ENCODE data around the gene CYTL1.
A peak's percentile ranks its signal among the peaks of the same experiment; 100 is the strongest.

Gene CYTL1

DNA sequence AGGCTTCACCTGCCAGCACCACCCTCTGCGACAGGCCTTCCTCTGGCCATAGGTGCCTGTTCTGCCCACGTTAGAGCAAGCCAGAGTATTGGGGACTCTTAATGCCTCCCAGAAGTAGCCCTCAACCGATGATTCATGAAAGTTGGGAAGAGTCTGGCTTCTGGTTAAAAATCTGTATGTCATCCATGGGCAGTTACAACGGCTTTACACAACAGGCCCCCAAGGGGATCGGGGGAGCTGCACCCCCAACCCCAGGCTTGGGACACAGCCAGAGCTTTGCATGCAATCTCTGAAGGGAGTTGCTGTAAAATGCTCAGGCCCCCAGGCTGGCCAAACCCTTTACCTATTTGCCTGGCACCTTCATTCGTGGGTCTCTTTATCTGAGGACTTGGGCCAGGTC is 5.4 kb upstream of the CYTL1 start:
- no peak overlapping the region for H2BK15ac ChIP-seq (replicated peaks; ENCODE audit: low read depth)
- H2AK5ac ChIP-seq (ENCODE audit: low read length): no peak overlapping the region
- H2BK5ac ChIP-seq (ENCODE audit: low read length): no peak overlapping the region
- H3K79me1 ChIP-seq (ENCODE audit: low read length): no peaks in the 10 kb centered on the region
- H3K27me3 ChIP-seq (ENCODE audit: insufficient read depth, low read length, poor library complexity): no peaks in the 10 kb centered on the region
- H3K4me1 ChIP-seq (ENCODE audit: control insufficient read depth, low read depth, low read length): peaks cover under 1% of the 10 kb centered on the region
- H3K4me2 ChIP-seq (ENCODE audit: low read length): no peak overlapping the region
- no peak overlapping the region for H3K27ac ChIP-seq (ENCODE audit: low read depth, low read length)
- H2BK120ac ChIP-seq (ENCODE audit: low read depth, low read length): no peak overlapping the region
- no peak overlapping the region for H4K8ac ChIP-seq (ENCODE audit: low read depth, low read length)
- no peaks in the 10 kb centered on the region for H3K79me2 ChIP-seq (ENCODE audit: control insufficient read depth, insufficient read depth, low read length)
- no peak overlapping the region for H3K18ac ChIP-seq (ENCODE audit: low read length)
- DNase-seq: no peak
- no peak overlapping the region for H3K9ac ChIP-seq (ENCODE audit: low read length)
- no peak overlapping the region for H3K23ac ChIP-seq (ENCODE audit: low read length)
- WGBS (ENCODE audit: extremely low coverage, insufficient coverage, low lambda C conversion rate): no CpG with 5 or more reads among the region's 6 CpGs
- H4K5ac ChIP-seq (ENCODE audit: low read length): no peak overlapping the region
- no peaks in the 10 kb centered on the region for H3K36me3 ChIP-seq (ENCODE audit: control insufficient read depth, insufficient read depth, low read length)
- no peak overlapping the region for H3K56ac ChIP-seq (ENCODE audit: low read length)
- no peak overlapping the region for H3K4me3 ChIP-seq (ENCODE audit: low read length)
- no peak overlapping the region for H3K4ac ChIP-seq (ENCODE audit: low read depth, low read length)

- Histone ChIP-seq H4K5ac (ENCODE audit: low read length) (no peak overlapping the region), H3K79me2 (ENCODE audit: control insufficient read depth, insufficient read depth, low read length) (no peaks in the 10 kb centered on the region), H4K8ac (ENCODE audit: low read depth, low read length) (no peak overlapping the region), H3K4me1 (ENCODE audit: control insufficient read depth, low read depth, low read length) (peaks cover 2% of the 10 kb centered on the region), H3K9ac (ENCODE audit: low read length) (no peak overlapping the region), H3K4me3 (ENCODE audit: low read length) (no peak overlapping the region), H2BK120ac (ENCODE audit: low read depth, low read length) (no peak overlapping the region), H2BK15ac (replicated peaks; ENCODE audit: low read depth) (no peak overlapping the region), H2BK5ac (ENCODE audit: low read length) (no peak overlapping the region), H3K27ac (ENCODE audit: low read depth, low read length) (no peak overlapping the region), H3K56ac (ENCODE audit: low read length) (no peak overlapping the region), H3K4me2 (ENCODE audit: low read length) (no peak overlapping the region), H3K36me3 (ENCODE audit: control insufficient read depth, insufficient read depth, low read length) (no peaks in the 10 kb centered on the region), H3K4ac (ENCODE audit: low read depth, low read length) (no peak overlapping the region), H3K23ac (ENCODE audit: low read length) (no peak overlapping the region), H2AK5ac (ENCODE audit: low read length) (no peak overlapping the region), H3K79me1 (ENCODE audit: low read length) (no peaks in the 10 kb centered on the region), H3K18ac (ENCODE audit: low read length) (no peak overlapping the region), H3K27me3 (ENCODE audit: insufficient read depth, low read length, poor library complexity) (no peaks in the 10 kb centered on the region)
- WGBS (ENCODE audit: extremely low coverage, insufficient coverage, low lambda C conversion rate): no CpG with 5 or more reads among the region's 3 CpGs
- no peak for DNase-seq
Observed at GRCh38 chr4:5021546-5021945, 2.3 kb upstream of the CYTL1 start.

- no peaks in the 10 kb centered on the region for H3K79me2 ChIP-seq (ENCODE audit: control insufficient read depth, insufficient read depth, low read length)
- H3K23ac ChIP-seq (ENCODE audit: low read length): no peak overlapping the region
- H2AK5ac ChIP-seq (ENCODE audit: low read length): no peak overlapping the region
- no peak overlapping the region for H4K5ac ChIP-seq (ENCODE audit: low read length)
- H3K4me2 ChIP-seq (ENCODE audit: low read length): no peak overlapping the region
- H2BK15ac ChIP-seq (replicated peaks; ENCODE audit: low read depth): no peak overlapping the region
- H3K18ac ChIP-seq (ENCODE audit: low read length): no peak overlapping the region
- no peak overlapping the region for H2BK120ac ChIP-seq (ENCODE audit: low read depth, low read length)
- H3K27ac ChIP-seq (ENCODE audit: low read depth, low read length): no peak overlapping the region
- peaks cover 2% of the 10 kb centered on the region for H3K4me1 ChIP-seq (ENCODE audit: control insufficient read depth, low read depth, low read length)
- H3K79me1 ChIP-seq (ENCODE audit: low read length): no peaks in the 10 kb centered on the region
- H3K4ac ChIP-seq (ENCODE audit: low read depth, low read length): no peak overlapping the region
- no CpG with 5 or more reads among the region's 1 CpG for whole genome bisulfite sequencing (ENCODE audit: extremely low coverage, insufficient coverage, low lambda C conversion rate)
- H3K36me3 ChIP-seq (ENCODE audit: control insufficient read depth, insufficient read depth, low read length): no peaks in the 10 kb centered on the region
- no peaks in the 10 kb centered on the region for H3K27me3 ChIP-seq (ENCODE audit: insufficient read depth, low read length, poor library complexity)
- H3K9ac ChIP-seq (ENCODE audit: low read length): no peak overlapping the region
- H3K56ac ChIP-seq (ENCODE audit: low read length): no peak overlapping the region
- no peak overlapping the region for H3K4me3 ChIP-seq (ENCODE audit: low read length)
- H2BK5ac ChIP-seq (ENCODE audit: low read length): no peak overlapping the region
- H4K8ac ChIP-seq (ENCODE audit: low read depth, low read length): no peak overlapping the region
- DNase-seq: no peak
Observed at GRCh38 chr4:5020341-5020740, 1.1 kb upstream of the CYTL1 start.

- Histone ChIP-seq H3K18ac (ENCODE audit: low read length) (no peak overlapping the region), H3K36me3 (ENCODE audit: control insufficient read depth, insufficient read depth, low read length) (no peaks in the 10 kb centered on the region), H3K4me2 (ENCODE audit: low read length) (no peak overlapping the region), H3K23ac (ENCODE audit: low read length) (no peak overlapping the region), H3K27ac (ENCODE audit: low read depth, low read length) (no peak overlapping the region), H3K4ac (ENCODE audit: low read depth, low read length) (no peak overlapping the region), H3K4me1 (ENCODE audit: control insufficient read depth, low read depth, low read length) (peaks cover 2% of the 10 kb centered on the region), H4K5ac (ENCODE audit: low read length) (no peak overlapping the region), H4K8ac (ENCODE audit: low read depth, low read length) (no peak overlapping the region), H3K56ac (ENCODE audit: low read length) (peak overlapping the region; percentile 77), H3K79me1 (ENCODE audit: low read length) (no peaks in the 10 kb centered on the region), H2BK120ac (ENCODE audit: low read depth, low read length) (no peak overlapping the region), H3K27me3 (ENCODE audit: insufficient read depth, low read length, poor library complexity) (no peaks in the 10 kb centered on the region), H3K79me2 (ENCODE audit: control insufficient read depth, insufficient read depth, low read length) (no peaks in the 10 kb centered on the region), H2BK5ac (ENCODE audit: low read length) (no peak overlapping the region), H2BK15ac (replicated peaks; ENCODE audit: low read depth) (no peak overlapping the region), H2AK5ac (ENCODE audit: low read length) (no peak overlapping the region), H3K4me3 (ENCODE audit: low read length) (no peak overlapping the region), H3K9ac (ENCODE audit: low read length) (no peak overlapping the region)
- WGBS (ENCODE audit: extremely low coverage, insufficient coverage, low lambda C conversion rate): no CpG with 5 or more reads among the region's 12 CpGs
- DNase-seq: no peak
Observed at GRCh38 chr4:5019796-5020195, 538 bp upstream of the CYTL1 start.

DNA sequence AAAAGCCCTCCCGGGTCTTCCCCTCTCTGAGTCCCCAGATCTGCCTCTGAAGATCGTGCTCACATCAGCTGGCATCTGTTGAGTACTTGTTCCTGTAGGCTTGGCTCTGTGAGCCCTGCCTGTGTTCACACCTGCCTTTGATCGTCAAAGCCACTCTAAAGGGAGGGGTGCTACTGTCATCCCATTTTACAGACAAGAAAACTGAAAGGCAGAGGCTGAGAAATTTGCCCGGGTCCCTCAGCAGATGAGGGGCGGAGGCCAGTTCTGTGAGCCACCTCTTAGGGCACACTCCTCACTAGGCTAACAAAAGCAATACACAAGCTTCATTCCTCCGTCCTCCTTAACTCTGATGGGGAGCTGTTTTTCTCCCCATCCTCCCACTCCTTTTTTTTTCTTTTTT is 655 bp downstream of the CYTL1 start:
- Histone ChIP-seq H3K27ac (ENCODE audit: low read depth, low read length) (no peak overlapping the region), H3K4me3 (ENCODE audit: low read length) (no peak overlapping the region)

GRCh38 chr4:5018096-5018495 is 1.2 kb downstream of the CYTL1 start:
- no peak for DNase-seq
- H4K8ac ChIP-seq (ENCODE audit: low read depth, low read length): no peak overlapping the region
- H2AK5ac ChIP-seq (ENCODE audit: low read length): no peak overlapping the region
- H3K23ac ChIP-seq (ENCODE audit: low read length): no peak overlapping the region
- no peak overlapping the region for H3K4me2 ChIP-seq (ENCODE audit: low read length)
- H3K79me1 ChIP-seq (ENCODE audit: low read length): no peaks in the 10 kb centered on the region
- no peaks in the 10 kb centered on the region for H3K36me3 ChIP-seq (ENCODE audit: control insufficient read depth, insufficient read depth, low read length)
- no peak overlapping the region for H2BK15ac ChIP-seq (replicated peaks; ENCODE audit: low read depth)
- no peaks in the 10 kb centered on the region for H3K79me2 ChIP-seq (ENCODE audit: control insufficient read depth, insufficient read depth, low read length)
- H3K9ac ChIP-seq (ENCODE audit: low read length): no peak overlapping the region
- no peak overlapping the region for H3K18ac ChIP-seq (ENCODE audit: low read length)
- whole genome bisulfite sequencing (ENCODE audit: extremely low coverage, insufficient coverage, low lambda C conversion rate): no CpG with 5 or more reads among the region's 2 CpGs
- H3K27me3 ChIP-seq (ENCODE audit: insufficient read depth, low read length, poor library complexity): no peaks in the 10 kb centered on the region
- H3K27ac ChIP-seq (ENCODE audit: low read depth, low read length): no peak overlapping the region
- H4K5ac ChIP-seq (ENCODE audit: low read length): no peak overlapping the region
- no peak overlapping the region for H3K56ac ChIP-seq (ENCODE audit: low read length)
- no peak overlapping the region for H2BK120ac ChIP-seq (ENCODE audit: low read depth, low read length)
- peaks cover 2% of the 10 kb centered on the region for H3K4me1 ChIP-seq (ENCODE audit: control insufficient read depth, low read depth, low read length)
- H2BK5ac ChIP-seq (ENCODE audit: low read length): no peak overlapping the region
- H3K4me3 ChIP-seq (ENCODE audit: low read length): no peak overlapping the region
- H3K4ac ChIP-seq (ENCODE audit: low read depth, low read length): no peak overlapping the region

More for the DNA sequence above, 655 bp downstream of the CYTL1 start:
- Histone ChIP-seq H2BK5ac (ENCODE audit: low read length) (no peak overlapping the region), H4K5ac (ENCODE audit: low read length) (no peak overlapping the region), H3K4me1 (ENCODE audit: control insufficient read depth, low read depth, low read length) (peaks cover 2% of the 10 kb centered on the region), H3K4ac (ENCODE audit: low read depth, low read length) (no peak overlapping the region), H3K79me1 (ENCODE audit: low read length) (no peaks in the 10 kb centered on the region), H3K36me3 (ENCODE audit: control insufficient read depth, insufficient read depth, low read length) (no peaks in the 10 kb centered on the region), H3K27me3 (ENCODE audit: insufficient read depth, low read length, poor library complexity) (no peaks in the 10 kb centered on the region), H3K79me2 (ENCODE audit: control insufficient read depth, insufficient read depth, low read length) (no peaks in the 10 kb centered on the region), H3K56ac (ENCODE audit: low read length) (no peak overlapping the region), H2BK120ac (ENCODE audit: low read depth, low read length) (no peak overlapping the region), H4K8ac (ENCODE audit: low read depth, low read length) (no peak overlapping the region), H3K4me2 (ENCODE audit: low read length) (no peak overlapping the region), H2AK5ac (ENCODE audit: low read length) (no peak overlapping the region), H3K23ac (ENCODE audit: low read length) (no peak overlapping the region), H2BK15ac (replicated peaks; ENCODE audit: low read depth) (no peak overlapping the region), H3K9ac (ENCODE audit: low read length) (no peak overlapping the region), H3K18ac (ENCODE audit: low read length) (no peak overlapping the region)
- DNase-seq: no peak
- no CpG with 5 or more reads among the region's 6 CpGs for WGBS (ENCODE audit: extremely low coverage, insufficient coverage, low lambda C conversion rate)
